Stimulated activated naive CD8-positive, alpha-beta T cell treated with anti-CD3 and anti-CD28 coated beads, Interleukin-15, Interleukin-2, amounts not matched to agents 100 ng/mL and 50 ng/mL, for 24 hours (primary cell): ENCODE results near the gene OCA2.
"Not testable (repeated sequence)": the region's sequence is repeated elsewhere in the genome, so short reads cannot be mapped to it uniquely, and the experiment has no call there.

Experiments
- H3K27ac Mint-ChIP-seq: one replicate; pipeline ENCODE4 v1.8.0; 2021; ENCODE audit warnings: mild to moderate bottlenecking, mixed read lengths
- H3K27me3 Mint-ChIP-seq: one replicate; pipeline ENCODE4 v1.8.0; 2021; ENCODE audit warnings: mixed read lengths
- H3K36me3 Mint-ChIP-seq: one replicate; pipeline ENCODE4 v1.8.0; 2021; ENCODE audit warnings: low read depth, mixed read lengths
- H3K4me1 Mint-ChIP-seq: one replicate; pipeline ENCODE4 v1.8.0; 2021; ENCODE audit warnings: low read depth, mixed read lengths
- H3K4me3 Mint-ChIP-seq: one replicate; pipeline ENCODE4 v1.8.0; 2021; ENCODE audit warnings: mild to moderate bottlenecking, mixed read lengths
- H3K9me3 Mint-ChIP-seq: one replicate; pipeline ENCODE4 v1.8.0; 2021; ENCODE audit warnings: mixed read lengths

Gene OCA2

DNA sequence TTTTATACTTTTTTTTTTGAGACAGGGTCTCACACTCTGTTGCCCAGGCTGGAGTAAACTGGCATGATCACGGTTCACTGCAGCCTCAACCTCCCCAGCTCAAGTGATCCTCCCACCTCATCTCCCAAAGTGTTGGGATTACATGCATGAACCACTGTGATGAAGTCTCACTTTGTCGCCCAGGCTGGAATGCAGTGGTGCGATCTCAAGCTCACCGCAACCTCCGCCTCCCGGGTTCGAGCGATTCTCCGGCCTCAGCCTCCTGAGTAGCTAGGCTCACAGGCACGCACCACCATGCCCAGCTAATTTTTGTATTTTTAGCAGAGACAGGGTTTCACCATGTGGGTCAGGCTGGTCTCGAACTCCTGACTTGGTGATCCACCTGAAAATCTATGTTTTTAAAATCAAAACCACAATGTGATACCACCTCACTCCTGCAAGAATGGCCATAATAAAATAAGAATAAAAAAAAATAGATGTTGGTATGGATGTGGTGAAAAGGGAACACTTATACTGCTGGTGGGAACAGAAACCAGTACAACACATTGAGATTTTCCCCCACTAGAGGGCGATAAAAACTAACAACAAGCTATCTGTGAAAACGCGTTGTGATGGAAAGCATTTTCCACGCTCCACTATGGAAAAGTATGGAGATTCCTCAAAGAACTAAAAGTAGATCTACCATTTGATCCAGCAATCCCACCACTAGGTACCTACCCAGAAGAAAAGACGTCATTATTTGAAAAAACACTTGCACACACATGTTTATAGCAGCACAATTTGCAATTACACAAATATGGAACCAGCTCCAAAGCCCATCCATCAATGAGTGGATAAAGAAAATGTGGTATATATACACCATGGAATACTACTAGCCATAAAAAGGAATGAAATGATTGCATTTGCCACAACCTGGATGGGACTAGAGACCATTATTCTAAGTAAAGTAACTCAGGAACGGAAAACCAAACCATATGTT lies 26.8 kb upstream of the OCA2 start:
- H3K27ac Mint-ChIP-seq, result no peak overlapping the region
- H3K27me3 Mint-ChIP-seq, result no peaks in the 10 kb centered on the region
- H3K36me3 Mint-ChIP-seq, result peaks cover 40% of the 10 kb centered on the region
- no peaks in the 10 kb centered on the region for H3K9me3 Mint-ChIP-seq
- no peaks in the 10 kb centered on the region for H3K4me1 Mint-ChIP-seq
- H3K4me3 Mint-ChIP-seq, result no peak overlapping the region

DNA sequence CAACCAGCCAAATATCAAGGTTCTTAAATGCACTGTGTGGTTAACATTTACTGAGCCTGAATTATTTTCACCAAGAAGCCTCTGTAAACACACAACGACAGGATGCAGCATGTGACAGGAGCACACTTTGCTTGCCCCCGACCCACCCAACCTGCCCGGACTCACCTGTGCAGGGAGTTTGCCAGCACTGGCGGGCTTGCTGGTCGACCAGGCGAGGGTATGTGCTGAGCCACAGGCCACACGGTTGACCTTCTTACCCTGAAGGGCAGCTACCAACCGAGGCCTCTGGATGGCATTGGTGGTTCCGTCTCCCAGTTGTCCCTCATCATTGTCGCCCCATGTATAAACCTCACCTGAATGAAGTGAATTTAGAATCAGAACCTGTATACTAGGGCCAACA lies 25.7 kb upstream of the OCA2 start:
- Mint-ChIP-seq H3K36me3 (peaks cover 44% of the 10 kb centered on the region), H3K27ac (no peak overlapping the region)

DNA sequence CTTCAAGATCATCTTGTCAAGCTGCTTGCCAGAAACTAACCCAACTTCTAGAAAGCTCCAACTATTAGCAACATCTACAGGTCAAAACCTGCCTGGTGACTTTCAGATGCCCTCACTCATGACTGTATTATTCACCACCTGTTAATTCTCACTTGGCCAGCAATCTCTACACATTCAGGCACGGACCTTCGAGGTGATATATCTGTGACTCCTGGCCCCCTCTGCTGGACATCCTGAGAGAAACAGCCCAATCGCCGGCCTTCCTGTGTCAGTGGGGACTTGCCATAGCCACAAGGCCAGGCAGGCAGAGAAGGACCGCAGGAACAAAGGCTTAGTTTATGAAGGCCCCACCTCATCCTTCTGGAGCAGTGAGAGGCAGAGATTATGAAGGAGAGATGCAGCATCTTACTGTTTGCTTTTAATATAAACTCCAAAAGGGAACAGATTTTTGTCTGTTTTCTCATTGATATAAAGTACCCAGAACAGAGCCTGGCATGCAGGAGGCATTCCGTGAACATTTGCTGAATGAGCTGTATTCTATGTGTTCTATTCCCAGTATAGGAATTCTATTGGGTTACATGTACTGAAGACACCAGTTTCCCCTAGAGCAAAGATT lies 24.4 kb upstream of the OCA2 start:
- Mint-ChIP-seq H3K4me1 (no peaks in the 10 kb centered on the region), H3K9me3 (no peaks in the 10 kb centered on the region), H3K27ac (no peak overlapping the region), H3K27me3 (no peaks in the 10 kb centered on the region), H3K36me3 (peaks cover 38% of the 10 kb centered on the region), H3K4me3 (no peak overlapping the region)

More for the DNA sequence above, 25.7 kb upstream of the OCA2 start:
- no peak overlapping the region for H3K4me3 Mint-ChIP-seq
- no peaks in the 10 kb centered on the region for H3K9me3 Mint-ChIP-seq
- H3K27me3 Mint-ChIP-seq, result no peaks in the 10 kb centered on the region
- H3K4me1 Mint-ChIP-seq, result no peaks in the 10 kb centered on the region

DNA sequence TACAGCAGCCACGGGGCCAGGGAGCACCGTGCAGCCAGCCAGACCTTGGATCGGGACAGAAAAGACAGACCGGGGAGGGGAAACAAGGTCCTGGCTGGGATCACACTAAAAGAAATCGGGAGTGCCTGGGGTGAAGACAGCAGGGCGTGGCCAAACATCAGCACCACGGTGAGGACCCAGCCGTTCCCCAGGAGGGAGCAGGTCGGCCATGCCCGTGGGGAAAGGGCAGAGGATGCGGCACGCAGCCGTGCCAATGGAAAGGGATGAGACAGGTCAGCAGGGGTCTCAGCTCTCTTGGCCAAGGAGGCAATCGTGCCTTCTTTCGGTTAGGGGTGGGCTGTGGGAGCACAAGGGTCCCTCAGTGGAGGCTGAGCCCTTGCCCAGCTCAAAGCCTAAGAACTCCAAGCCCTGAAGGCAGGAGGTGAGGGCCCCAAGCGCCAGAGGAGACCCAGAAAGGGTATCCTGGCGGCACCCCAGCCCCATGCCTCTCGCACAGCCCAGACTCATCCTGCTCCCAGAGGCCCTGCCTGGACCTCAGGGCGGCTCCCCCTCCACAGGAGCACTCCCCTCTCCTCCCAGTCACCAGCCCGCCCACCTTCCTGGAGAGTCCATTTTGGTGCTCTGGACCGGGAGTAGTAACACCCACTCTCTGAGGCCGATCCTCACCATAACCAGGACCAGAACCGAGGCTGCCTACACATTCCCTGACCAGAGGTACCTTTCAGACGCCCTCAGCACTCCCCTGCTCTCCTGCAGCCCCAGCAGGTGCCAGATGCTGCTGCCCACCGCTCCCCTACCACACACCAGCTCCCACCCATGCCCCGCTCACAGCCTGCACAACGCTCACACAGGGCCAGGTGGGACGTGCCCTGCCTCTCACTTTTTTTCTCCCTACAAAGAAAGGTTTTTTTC lies 23.2 kb upstream of the OCA2 start:
- Mint-ChIP-seq H3K9me3 (no peaks in the 10 kb centered on the region), H3K36me3 (peaks cover 37% of the 10 kb centered on the region), H3K27me3 (no peaks in the 10 kb centered on the region), H3K4me3 (no peak overlapping the region), H3K4me1 (no peaks in the 10 kb centered on the region), H3K27ac (no peak overlapping the region)

DNA sequence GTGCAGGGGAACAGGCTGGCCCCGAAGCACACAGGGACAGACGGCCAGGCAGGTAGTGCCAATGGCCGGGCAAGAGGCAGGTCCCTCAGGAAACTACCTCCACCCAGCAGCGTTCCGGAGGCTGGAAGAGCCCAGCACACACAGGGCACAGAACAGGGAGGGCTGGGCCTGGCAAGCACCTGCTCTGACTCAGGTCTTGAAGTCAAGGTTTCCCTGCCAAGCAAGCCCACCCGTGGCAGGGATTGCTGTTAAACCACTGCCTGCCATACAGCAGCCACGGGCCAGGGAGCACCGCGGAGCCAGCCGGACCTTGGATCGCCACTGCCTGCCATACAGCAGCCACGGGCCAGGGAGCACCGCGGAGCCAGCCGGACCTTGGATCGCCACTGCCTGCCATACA lies 22.5 kb upstream of the OCA2 start:
- H3K36me3 Mint-ChIP-seq, result peaks cover 39% of the 10 kb centered on the region
- H3K4me1 Mint-ChIP-seq, H3K27me3 Mint-ChIP-seq, H3K4me3 Mint-ChIP-seq, H3K9me3 Mint-ChIP-seq, H3K27ac Mint-ChIP-seq: not testable (repeated sequence)

DNA sequence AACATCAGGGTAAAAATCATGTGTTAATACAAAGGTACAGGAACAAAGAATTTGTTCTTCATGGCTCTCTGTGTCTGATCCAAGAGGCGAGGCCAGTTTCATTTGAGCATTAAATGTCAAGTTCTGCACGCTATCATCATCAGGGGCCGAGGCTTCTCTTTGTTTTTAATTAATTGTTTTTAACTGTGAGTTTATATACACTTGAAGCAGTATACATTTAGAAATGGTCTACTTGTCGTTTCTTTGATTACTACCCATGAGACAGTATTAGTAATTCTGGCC lies 21.2 kb upstream of the OCA2 start:
- Mint-ChIP-seq H3K36me3 (peaks cover 45% of the 10 kb centered on the region), H3K27ac (no peak overlapping the region), H3K27me3 (no peaks in the 10 kb centered on the region), H3K9me3 (no peaks in the 10 kb centered on the region), H3K4me3 (no peak overlapping the region), H3K4me1 (no peaks in the 10 kb centered on the region)

DNA sequence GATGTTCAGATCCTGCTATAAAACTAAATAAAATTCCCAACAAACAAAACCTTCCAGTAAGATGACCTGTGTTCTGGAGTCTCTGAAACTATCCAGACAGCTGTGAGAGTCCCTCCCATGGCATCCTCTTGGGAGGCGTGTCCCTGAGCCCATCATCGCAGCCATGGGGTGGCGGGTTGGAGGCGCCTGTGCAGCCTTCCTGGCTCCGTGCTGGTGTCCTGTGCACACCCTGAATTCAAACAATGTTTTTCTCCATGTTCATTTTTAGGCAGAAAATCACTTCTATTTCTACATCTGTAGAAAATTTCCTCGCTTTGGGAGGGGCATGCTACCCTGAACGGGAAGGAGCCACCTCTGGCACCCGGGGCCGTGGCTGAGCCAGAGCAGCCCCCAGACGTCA lies 19.4 kb upstream of the OCA2 start:
- H3K27me3 Mint-ChIP-seq, result no peaks in the 10 kb centered on the region

DNA sequence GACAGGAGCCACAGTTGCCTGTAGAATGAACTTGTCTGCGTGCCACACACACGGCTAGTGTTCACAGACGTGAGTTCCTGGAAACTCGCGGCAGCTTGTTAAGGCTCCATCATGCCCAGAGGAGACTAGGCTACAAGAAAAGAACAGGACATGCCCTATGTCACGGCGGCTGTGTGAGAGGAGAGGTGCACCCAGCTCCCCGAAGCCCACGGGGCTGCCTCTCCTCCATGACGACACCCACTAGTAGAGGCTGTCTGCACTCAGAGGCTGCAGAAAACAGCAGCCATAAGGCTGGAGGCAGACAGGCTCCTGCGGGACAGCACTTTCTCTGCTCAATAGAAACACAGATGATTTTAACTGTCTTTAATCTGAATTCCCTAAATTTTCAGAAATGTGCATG lies 19.0 kb upstream of the OCA2 start:
- Mint-ChIP-seq H3K4me1 (no peaks in the 10 kb centered on the region), H3K4me3 (no peak overlapping the region), H3K9me3 (no peaks in the 10 kb centered on the region), H3K36me3 (peaks cover 44% of the 10 kb centered on the region), H3K27me3 (no peaks in the 10 kb centered on the region), H3K27ac (no peak overlapping the region)

More for the DNA sequence above, 19.4 kb upstream of the OCA2 start:
- H3K9me3 Mint-ChIP-seq, result no peaks in the 10 kb centered on the region
- H3K27ac Mint-ChIP-seq, result no peak overlapping the region
- peaks cover 44% of the 10 kb centered on the region for H3K36me3 Mint-ChIP-seq
- H3K4me1 Mint-ChIP-seq, result no peaks in the 10 kb centered on the region
- no peak overlapping the region for H3K4me3 Mint-ChIP-seq

DNA sequence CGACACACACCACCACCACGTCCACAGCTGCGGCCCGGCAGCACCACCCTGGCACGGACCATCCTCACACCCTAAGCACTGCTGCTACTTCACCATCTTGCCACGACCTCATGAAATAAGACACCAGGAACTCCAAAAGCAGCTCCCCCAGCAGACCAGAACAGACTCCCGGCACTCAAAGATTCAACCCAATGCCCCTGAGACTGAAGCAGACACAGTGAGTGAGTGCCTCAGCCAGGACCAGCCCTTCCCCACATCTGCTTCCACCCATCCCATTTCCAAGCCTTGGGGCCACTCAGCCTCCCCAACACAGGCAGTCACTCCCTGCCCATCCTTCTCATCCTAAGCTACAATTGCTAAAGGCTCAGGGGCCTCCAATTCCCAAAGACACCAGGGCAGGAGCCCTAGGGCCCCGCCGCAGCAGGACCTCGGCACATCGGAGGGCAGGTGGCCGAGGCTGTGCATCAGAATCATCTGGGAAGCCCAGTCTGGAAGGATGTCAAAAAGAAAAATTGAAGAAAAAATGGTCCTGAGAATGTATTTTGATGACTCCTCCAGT lies 18.4 kb upstream of the OCA2 start:
- no peak overlapping the region for H3K4me3 Mint-ChIP-seq
- H3K27ac Mint-ChIP-seq, result no peak overlapping the region
- peaks cover 44% of the 10 kb centered on the region for H3K36me3 Mint-ChIP-seq
- H3K9me3 Mint-ChIP-seq, result no peaks in the 10 kb centered on the region
- H3K4me1 Mint-ChIP-seq, result no peaks in the 10 kb centered on the region
- H3K27me3 Mint-ChIP-seq, result no peaks in the 10 kb centered on the region

DNA sequence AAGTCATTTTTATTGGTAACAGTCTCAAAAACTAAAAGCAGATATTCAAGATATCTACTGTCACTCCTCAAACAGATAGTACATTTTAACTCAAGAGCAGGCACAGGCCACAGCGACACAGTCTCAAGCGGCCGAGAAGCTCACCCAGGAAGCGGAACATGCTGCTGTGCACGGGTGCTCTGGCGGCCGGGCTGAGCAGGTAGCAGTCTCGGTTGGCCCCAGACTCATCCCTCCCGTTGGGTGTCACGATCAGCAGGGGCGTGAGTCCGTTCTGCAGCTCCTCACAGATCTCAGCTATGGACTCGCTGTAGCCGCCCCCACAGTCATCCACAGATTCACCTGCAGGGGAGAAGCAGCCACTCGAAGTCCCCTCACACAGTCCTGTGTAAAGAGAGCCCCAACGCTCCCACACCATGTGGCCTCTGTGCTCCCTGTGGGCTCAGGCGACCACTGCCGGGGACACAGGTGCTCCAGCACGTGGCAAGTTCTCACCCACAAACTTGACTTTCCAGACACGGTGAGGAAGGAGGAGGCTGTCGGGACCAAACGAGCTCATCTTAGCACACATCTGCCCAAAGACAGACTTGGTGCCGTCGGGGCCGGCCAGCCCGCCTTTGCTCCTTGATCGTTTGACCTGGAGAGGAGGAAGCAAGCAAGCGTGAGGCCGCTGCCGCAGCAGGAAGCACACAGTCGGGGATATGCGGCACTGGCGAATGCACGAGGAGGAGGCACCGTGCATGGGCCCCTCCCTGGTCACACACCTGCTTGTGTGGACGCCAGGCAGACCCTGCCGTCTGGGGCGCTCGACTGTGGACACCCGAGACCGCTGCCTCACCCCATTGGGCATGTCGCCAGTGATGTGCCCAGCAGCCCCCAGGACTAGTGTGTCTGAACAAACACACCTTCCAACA lies 17.7 kb upstream of the OCA2 start:
- Mint-ChIP-seq H3K27me3 (no peaks in the 10 kb centered on the region), H3K27ac (no peak overlapping the region), H3K9me3 (no peaks in the 10 kb centered on the region), H3K36me3 (peaks cover 51% of the 10 kb centered on the region), H3K4me1 (no peaks in the 10 kb centered on the region), H3K4me3 (no peak overlapping the region)

DNA sequence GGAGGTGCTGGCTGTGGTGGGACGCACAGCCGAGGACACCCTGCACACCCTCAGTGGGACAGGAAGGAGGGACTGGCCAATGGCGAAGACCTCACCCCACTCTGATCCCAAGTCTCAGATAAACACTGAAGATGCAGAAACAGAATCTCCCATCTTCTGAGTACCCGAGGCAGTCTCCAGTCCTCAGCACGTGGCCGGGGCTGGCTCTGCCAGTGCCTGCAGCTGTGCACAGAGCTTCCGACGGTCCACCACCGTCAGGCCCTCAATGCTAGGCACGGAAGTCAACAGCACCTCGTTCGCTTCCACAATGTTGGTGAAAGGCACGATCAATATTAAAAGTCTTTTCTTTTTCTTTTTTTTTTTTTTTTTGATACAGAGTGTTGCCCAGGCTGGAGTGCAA lies 16.8 kb upstream of the OCA2 start:
- no peak overlapping the region for H3K27ac Mint-ChIP-seq
- no peaks in the 10 kb centered on the region for H3K27me3 Mint-ChIP-seq
- H3K4me3 Mint-ChIP-seq, result no peak overlapping the region
- H3K36me3 Mint-ChIP-seq, result peaks cover 55% of the 10 kb centered on the region
- H3K9me3 Mint-ChIP-seq, result no peaks in the 10 kb centered on the region
- no peaks in the 10 kb centered on the region for H3K4me1 Mint-ChIP-seq

DNA sequence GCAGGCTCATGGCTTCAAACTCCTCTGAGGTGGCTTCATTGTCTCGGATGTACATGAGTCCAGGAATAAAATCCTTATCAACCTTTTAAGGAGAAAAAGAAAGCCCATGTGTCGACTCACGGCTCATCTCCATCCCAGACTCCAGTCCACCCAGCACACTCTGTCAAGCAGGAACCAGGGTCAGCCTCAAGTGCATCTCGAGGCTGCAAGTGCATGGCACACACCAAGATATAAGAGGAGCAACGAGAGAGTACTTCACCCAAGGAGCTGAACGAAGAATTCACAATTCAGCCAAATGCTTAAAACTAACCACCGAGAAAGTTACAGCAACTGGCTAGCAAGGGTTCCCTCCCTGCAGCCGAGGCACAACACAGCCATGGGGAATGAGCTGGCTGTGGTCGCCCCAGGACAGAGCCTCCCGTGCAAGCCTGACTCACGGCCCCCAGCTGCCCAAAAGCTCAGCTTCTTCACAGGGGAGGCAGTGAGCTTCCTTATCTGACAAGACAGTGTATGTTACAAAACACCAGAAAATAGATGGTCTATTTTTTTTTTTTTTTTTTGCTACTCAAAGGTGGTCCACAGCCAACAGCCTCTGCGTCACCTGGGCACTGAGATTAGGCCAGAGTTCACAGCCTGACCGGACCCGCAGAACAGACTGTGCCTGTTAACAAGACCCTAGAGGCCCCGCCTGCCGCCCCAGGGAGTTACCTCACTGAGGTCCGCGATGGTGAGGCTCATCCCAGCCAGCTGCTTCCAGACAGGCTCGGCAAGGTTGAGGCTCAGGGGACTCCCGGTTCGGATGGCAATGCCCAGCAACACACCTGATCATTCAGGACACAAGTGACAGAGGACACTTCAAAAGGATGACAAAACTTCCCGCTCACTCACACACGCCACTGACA lies 15.9 kb upstream of the OCA2 start:
- Mint-ChIP-seq H3K36me3 (peaks cover 48% of the 10 kb centered on the region), H3K27ac (no peak overlapping the region), H3K9me3 (no peaks in the 10 kb centered on the region), H3K4me1 (no peaks in the 10 kb centered on the region), H3K27me3 (no peaks in the 10 kb centered on the region), H3K4me3 (no peak overlapping the region)

DNA sequence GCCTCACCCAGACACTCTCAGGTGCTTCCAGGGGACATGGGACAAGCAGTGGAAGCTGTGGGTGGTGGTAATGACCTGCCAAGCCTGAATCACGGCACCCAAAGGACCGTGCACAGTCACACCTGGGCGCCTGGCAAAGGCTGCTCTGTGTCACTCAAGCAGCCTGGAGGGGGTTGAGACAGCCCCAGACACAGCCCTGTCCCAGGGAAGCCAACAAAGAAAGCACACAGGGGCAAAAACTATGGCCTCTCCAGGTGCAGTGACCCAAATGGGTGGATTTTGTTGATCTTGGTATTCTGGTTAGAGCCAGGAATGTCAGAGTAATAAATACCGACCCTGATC lies 15.0 kb upstream of the OCA2 start:
- Mint-ChIP-seq H3K27me3 (no peaks in the 10 kb centered on the region), H3K4me1 (no peaks in the 10 kb centered on the region), H3K36me3 (peaks cover 48% of the 10 kb centered on the region), H3K9me3 (no peaks in the 10 kb centered on the region), H3K27ac (no peak overlapping the region), H3K4me3 (no peak overlapping the region)
